RWPE1 (cell line): ENCODE measurements around the gene ANKRD44.

Source experiments
- CTCF ChIA-PET: fragments of 350-600 bp; sonication (Branson Sonifier 250); formaldehyde crosslinking; extraction: SDS; loops from one replicate; lab custom pipeline; 2021; lab: Yijun Ruan, JAX
- POLR2A ChIA-PET: fragments of 400-600 bp; formaldehyde crosslinking; extraction: SDS; loops from one replicate; lab custom pipeline; 2020; ENCODE audit warnings: antibody characterized with exemption; ENCODE audit not compliant: low non-redundant PET; lab: Yijun Ruan, JAX
- DNase-seq: peaks from one replicate; pipeline ENCODE4 v3.0.0; 2012; ENCODE audit warnings: low spot score
- H3K27ac ChIP-seq: fragments of 450-650 bp; 2 replicates; pipeline ENCODE4 v1.5.1; 2017
- CTCF ChIP-seq: fragments of 450-650 bp; conservative IDR thresholded peaks from 2 replicates; pipeline ENCODE4 v1.5.1; 2017; ENCODE audit warnings: low read depth, mild to moderate bottlenecking

ANKRD44 gene

GRCh38 chr2:197324801-197325200 lies 14.2 kb upstream of the ANKRD44 start:
- POLR2A ChIA-PET: no interaction called here
- CTCF ChIA-PET: no interaction called here
- DNase-seq: no peak
- TF ChIP-seq CTCF: no peak
- H3K27ac ChIP-seq: no peak overlapping the region

GRCh38 chr2:197322724-197323720 lies 12.4 kb upstream of the ANKRD44 start:
- no peak for DNase-seq
- CTCF ChIA-PET: no interaction called here
- no peak overlapping the region for H3K27ac ChIP-seq
- POLR2A ChIA-PET: no interaction called here
- TF ChIP-seq CTCF: no peak

- no peak for DNase-seq
- no peak for TF ChIP-seq CTCF
- CTCF ChIA-PET: no interaction called here
- POLR2A ChIA-PET: no interaction called here
- no peak overlapping the region for H3K27ac ChIP-seq
Measured at GRCh38 chr2:197322143-197322542, 11.6 kb upstream of the ANKRD44 start.

GRCh38 chr2:197315371-197315770 lies 4.8 kb upstream of the ANKRD44 start:
- ChIA-PET POLR2A (no interaction called here), CTCF (no interaction called here)
- no peak for DNase-seq
- TF ChIP-seq CTCF: no peak
- H3K27ac ChIP-seq: no peak overlapping the region

GRCh38 chr2:197312186-197312585 lies 1.6 kb upstream of the ANKRD44 start:
- H3K27ac ChIP-seq: no peak overlapping the region
- ChIA-PET POLR2A (no interaction called here), CTCF (interaction anchor here (0.7 kb wide), 1 partner anchor 415 kb away, joined by 4 read pairs; no protein-coding TSS in a partner anchor)

More at GRCh38 chr2:197312186-197312585, 1.6 kb upstream of the ANKRD44 start:
- no peak for DNase-seq
- TF ChIP-seq CTCF: no peak
